ENCODE measurements around the gene DNAH14.
"Not testable (repeated sequence)": the region's sequence is repeated elsewhere in the genome, so short reads cannot be mapped to it uniquely, and the experiment has no call there.

- TF ChIP-seq, protein P1, sequence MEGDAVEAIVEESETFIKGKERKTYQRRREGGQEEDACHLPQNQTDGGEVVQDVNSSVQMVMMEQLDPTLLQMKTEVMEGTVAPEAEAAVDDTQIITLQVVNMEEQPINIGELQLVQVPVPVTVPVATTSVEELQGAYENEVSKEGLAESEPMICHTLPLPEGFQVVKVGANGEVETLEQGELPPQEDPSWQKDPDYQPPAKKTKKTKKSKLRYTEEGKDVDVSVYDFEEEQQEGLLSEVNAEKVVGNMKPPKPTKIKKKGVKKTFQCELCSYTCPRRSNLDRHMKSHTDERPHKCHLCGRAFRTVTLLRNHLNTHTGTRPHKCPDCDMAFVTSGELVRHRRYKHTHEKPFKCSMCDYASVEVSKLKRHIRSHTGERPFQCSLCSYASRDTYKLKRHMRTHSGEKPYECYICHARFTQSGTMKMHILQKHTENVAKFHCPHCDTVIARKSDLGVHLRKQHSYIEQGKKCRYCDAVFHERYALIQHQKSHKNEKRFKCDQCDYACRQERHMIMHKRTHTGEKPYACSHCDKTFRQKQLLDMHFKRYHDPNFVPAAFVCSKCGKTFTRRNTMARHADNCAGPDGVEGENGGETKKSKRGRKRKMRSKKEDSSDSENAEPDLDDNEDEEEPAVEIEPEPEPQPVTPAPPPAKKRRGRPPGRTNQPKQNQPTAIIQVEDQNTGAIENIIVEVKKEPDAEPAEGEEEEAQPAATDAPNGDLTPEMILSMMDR (IDR thresholded peaks at IDR 0.05 in 2 of 3, conservative IDR thresholded peaks at IDR 0.05 in 1 of 3; ENCODE audit: borderline replicate concordance in 1 of 3, insufficient read depth in 1 of 3, low read depth in 2 of 3, low read length in 2 of 3) = not testable (repeated sequence)
- TF ChIP-seq POLR2A (IDR thresholded peaks at IDR 0.05; ENCODE audit: borderline replicate concordance, extremely low read depth, insufficient read depth, insufficient read length); JUND (IDR thresholded peaks at IDR 0.05); EZH2phosphoT487 (IDR thresholded peaks at IDR 0.05; ENCODE audit: borderline replicate concordance): not testable (repeated sequence)
- TF ChIP-seq, protein P2, sequence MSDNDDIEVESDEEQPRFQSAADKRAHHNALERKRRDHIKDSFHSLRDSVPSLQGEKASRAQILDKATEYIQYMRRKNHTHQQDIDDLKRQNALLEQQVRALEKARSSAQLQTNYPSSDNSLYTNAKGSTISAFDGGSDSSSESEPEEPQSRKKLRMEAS (IDR thresholded peaks at IDR 0.05) = not testable (repeated sequence)
Measured at GRCh38 chr1:224927631-224928030, 1.8 kb upstream of the DNAH14 start.
